H9 (cell line): ENCODE data around the gene WDR5. TPM values are rescaled to one million over a fixed set of nuclear protein-coding genes. Genes with fewer than 3 reads are reported as not detected.

Experiments used
- DNase-seq: peaks from one replicate; pipeline ENCODE4 v3.0.0-alpha.2; 2017
- H2AFZ ChIP-seq: one replicate; pipeline ENCODE4 v1.6.1; 2013; ENCODE audit warnings: mild to moderate bottlenecking, low read length, control low read depth, moderate library complexity
- H2AK5ac ChIP-seq: 2 replicates; pipeline ENCODE4 v1.6.1; 2013; ENCODE audit warnings: low read length, control low read depth, mixed read lengths; ENCODE audit not compliant: insufficient read length
- H2BK120ac ChIP-seq: one replicate; pipeline ENCODE4 v1.6.1; 2013; ENCODE audit warnings: low read depth, mild to moderate bottlenecking, low read length, control low read depth, inconsistent platforms; ENCODE audit not compliant: poor library complexity, severe bottlenecking
- H2BK12ac ChIP-seq: 2 replicates; pipeline ENCODE4 v1.6.1; 2013; ENCODE audit warnings: low read length, control low read depth, mixed read lengths, low read depth; ENCODE audit not compliant: insufficient read length
- H2BK15ac ChIP-seq: 2 replicates; pipeline ENCODE4 v1.6.1; 2013; ENCODE audit warnings: low read depth, low read length, control low read depth
- H2BK20ac ChIP-seq: one replicate; pipeline ENCODE4 v1.6.1; 2013; ENCODE audit warnings: low read depth, mild to moderate bottlenecking, low read length, control low read depth, inconsistent platforms; ENCODE audit not compliant: poor library complexity, severe bottlenecking
- H2BK5ac ChIP-seq: 2 replicates; pipeline ENCODE4 v1.6.1; 2013; ENCODE audit warnings: low read length, control low read depth, mixed read lengths; ENCODE audit not compliant: insufficient read length
- H3K14ac ChIP-seq: 2 replicates; pipeline ENCODE4 v1.6.1; 2013; ENCODE audit warnings: low read length, control low read depth; ENCODE audit not compliant: insufficient read depth
- H3K18ac ChIP-seq: 2 replicates; pipeline ENCODE4 v1.6.1; 2013; ENCODE audit warnings: low read depth, mild to moderate bottlenecking, mixed read lengths, low read length, control low read depth; ENCODE audit not compliant: insufficient read length
- H3K23ac ChIP-seq: 2 replicates; pipeline ENCODE4 v1.6.1; 2013; ENCODE audit warnings: low read length, control low read depth, mixed read lengths, low read depth; ENCODE audit not compliant: insufficient read length
- H3K23me2 ChIP-seq: 2 replicates; pipeline ENCODE4 v1.6.1; 2013; ENCODE audit warnings: low read depth, mild to moderate bottlenecking, mixed read lengths, low read length, control low read depth; ENCODE audit not compliant: insufficient read length, poor library complexity, severe bottlenecking
- H3K27ac ChIP-seq: 2 replicates; pipeline ENCODE4 v1.5.1; 2013; ENCODE audit warnings: low read length, control low read depth, mixed read lengths, low read depth; ENCODE audit not compliant: insufficient read length
- H3K27me3 ChIP-seq: 2 replicates; pipeline ENCODE4 v1.6.1; 2013; ENCODE audit warnings: low read length, control low read depth, inconsistent platforms; ENCODE audit not compliant: insufficient read depth
- H3K4ac ChIP-seq: 2 replicates; pipeline ENCODE4 v1.6.1; 2013; ENCODE audit warnings: low read depth, mild to moderate bottlenecking, control low read depth, inconsistent platforms, low read length, moderate library complexity
- H3K4me1 ChIP-seq: 2 replicates; pipeline ENCODE4 v1.6.1; 2013; ENCODE audit warnings: low read length, control low read depth, inconsistent platforms; ENCODE audit not compliant: insufficient read depth
- H3K4me2 ChIP-seq: 2 replicates; pipeline ENCODE4 v1.6.1; 2013; ENCODE audit warnings: low read length, control low read depth, mixed read lengths; ENCODE audit not compliant: insufficient read length, insufficient read depth
- H3K56ac ChIP-seq: 2 replicates; pipeline ENCODE4 v1.6.1; 2013; ENCODE audit warnings: low read depth, mild to moderate bottlenecking, mixed read lengths, low read length, control low read depth; ENCODE audit not compliant: insufficient read length
- H3K79me1 ChIP-seq: 2 replicates; pipeline ENCODE4 v1.6.1; 2013; ENCODE audit warnings: low read depth, mild to moderate bottlenecking, moderate library complexity, low read length, control low read depth, inconsistent platforms; ENCODE audit not compliant: insufficient read depth, poor library complexity, severe bottlenecking
- H3K79me2 ChIP-seq: 2 replicates; pipeline ENCODE4 v1.6.1; 2013; ENCODE audit warnings: low read length, control low read depth, inconsistent platforms; ENCODE audit not compliant: insufficient read depth
- H3K9ac ChIP-seq: 2 replicates; pipeline ENCODE4 v1.6.1; 2013; ENCODE audit warnings: low read length, control low read depth, mixed read lengths; ENCODE audit not compliant: insufficient read length; ENCODE audit errors: extremely low read depth
- H3K9me3 ChIP-seq: one replicate; pipeline ENCODE4 v1.6.1; 2013; ENCODE audit warnings: low read depth, low read length, inconsistent platforms; ENCODE audit not compliant: control insufficient read depth
- H3T11ph ChIP-seq: one replicate; pipeline ENCODE4 v1.6.1; 2013; ENCODE audit warnings: mild to moderate bottlenecking, low read length, control low read depth, inconsistent platforms
- H4K20me1 ChIP-seq: one replicate; pipeline ENCODE4 v1.6.1; 2013; ENCODE audit not compliant: control insufficient read depth, insufficient read length, insufficient read depth
- H4K5ac ChIP-seq: 2 replicates; pipeline ENCODE4 v1.6.1; 2013; ENCODE audit warnings: low read depth, mild to moderate bottlenecking, mixed read lengths, low read length, control low read depth; ENCODE audit not compliant: insufficient read length
- H4K8ac ChIP-seq: replicated peaks from 2 replicates; pipeline ENCODE4 v1.6.1; 2013; ENCODE audit warnings: low read length, control low read depth, mixed read lengths, low read depth; ENCODE audit not compliant: insufficient read length
- H4K91ac ChIP-seq: 2 replicates; pipeline ENCODE4 v1.6.1; 2013; ENCODE audit warnings: low read depth, mild to moderate bottlenecking, moderate library complexity, mixed read lengths, low read length, control low read depth; ENCODE audit not compliant: insufficient read length
- H3K27ac Mint-ChIP-seq, 3 experiments: 2 replicates in 2 of 3; 3 replicates in 1 of 3; pipeline ENCODE4 v1.8.0; 2020 to 2021; ENCODE audit warnings: mixed read lengths in 3 of 3, mild to moderate bottlenecking in 1 of 3, moderate library complexity in 1 of 3
- H3K27me3 Mint-ChIP-seq: 2 replicates; pipeline ENCODE4 v1.8.0; 2021; ENCODE audit warnings: low read depth, mild to moderate bottlenecking, moderate library complexity, mixed read lengths
- H3K36me3 Mint-ChIP-seq, 3 experiments: 2 replicates in 2 of 3; 3 replicates in 1 of 3; pipeline ENCODE4 v1.8.0; 2020 to 2021; ENCODE audit warnings: low read depth in 3 of 3, mixed read lengths in 3 of 3; ENCODE audit not compliant: insufficient read depth in 1 of 3
- H3K4me1 Mint-ChIP-seq, 2 experiments: 2 replicates each; pipeline ENCODE4 v1.8.0; 2020; ENCODE audit warnings: mixed read lengths in 2 of 2
- H3K4me3 Mint-ChIP-seq, 2 experiments: 2 replicates in 1 of 2; 3 replicates in 1 of 2; pipeline ENCODE4 v1.8.0; 2020 to 2021; ENCODE audit warnings: mild to moderate bottlenecking in 2 of 2, mixed read lengths in 2 of 2, moderate library complexity in 1 of 2
- H3K9me3 Mint-ChIP-seq, 2 experiments: 2 replicates in 1 of 2; 3 replicates in 1 of 2; pipeline ENCODE4 v1.8.0; 2020; ENCODE audit warnings: mild to moderate bottlenecking in 2 of 2, mixed read lengths in 2 of 2, moderate library complexity in 1 of 2
- WGBS: extraction: QIAGEN DNeasy Blood & Tissue Kit; methylation state at CpG from one replicate; pipeline ENCODE4 v1.1.7; 2013; ENCODE audit warnings: missing lambda C conversion rate, low lambda C conversion rate, mixed read lengths; ENCODE audit not compliant: insufficient read length; ENCODE audit errors: extremely low coverage; 5-methylcytosine and 5-hydroxymethylcytosine counted together
- total RNA-seq: library from RNA; stranded (reverse); gene quantifications from 2 replicates; pipeline ENCODE4 v1.2.1, GENCODE V29; 2021
- TF ChIP-seq, protein P1 (sequence below): fragments of 200-600 bp; sonication (generic); conservative IDR thresholded peaks from 3 replicates; pipeline ENCODE4 v1.8.0; 2021; ENCODE audit warnings: antibody characterized with exemption, mild to moderate bottlenecking

The WDR5 gene
- total RNA-seq, 1 experiment from 2014 or later: 72.3 TPM

- Histone ChIP-seq H2AK5ac (no peak overlapping the region), H3K4me2 (no peak overlapping the region)
Measured at GRCh38 chr9:134175808-134176598, 40.1 kb downstream of the WDR5 start.

More at GRCh38 chr9:134175808-134176598, 40.1 kb downstream of the WDR5 start:
- no peak overlapping the region; a peak in 1 of 7 replicates for H3K27ac Mint-ChIP-seq
- TF ChIP-seq, protein P1, sequence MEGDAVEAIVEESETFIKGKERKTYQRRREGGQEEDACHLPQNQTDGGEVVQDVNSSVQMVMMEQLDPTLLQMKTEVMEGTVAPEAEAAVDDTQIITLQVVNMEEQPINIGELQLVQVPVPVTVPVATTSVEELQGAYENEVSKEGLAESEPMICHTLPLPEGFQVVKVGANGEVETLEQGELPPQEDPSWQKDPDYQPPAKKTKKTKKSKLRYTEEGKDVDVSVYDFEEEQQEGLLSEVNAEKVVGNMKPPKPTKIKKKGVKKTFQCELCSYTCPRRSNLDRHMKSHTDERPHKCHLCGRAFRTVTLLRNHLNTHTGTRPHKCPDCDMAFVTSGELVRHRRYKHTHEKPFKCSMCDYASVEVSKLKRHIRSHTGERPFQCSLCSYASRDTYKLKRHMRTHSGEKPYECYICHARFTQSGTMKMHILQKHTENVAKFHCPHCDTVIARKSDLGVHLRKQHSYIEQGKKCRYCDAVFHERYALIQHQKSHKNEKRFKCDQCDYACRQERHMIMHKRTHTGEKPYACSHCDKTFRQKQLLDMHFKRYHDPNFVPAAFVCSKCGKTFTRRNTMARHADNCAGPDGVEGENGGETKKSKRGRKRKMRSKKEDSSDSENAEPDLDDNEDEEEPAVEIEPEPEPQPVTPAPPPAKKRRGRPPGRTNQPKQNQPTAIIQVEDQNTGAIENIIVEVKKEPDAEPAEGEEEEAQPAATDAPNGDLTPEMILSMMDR: no peak
- H3K9me3 ChIP-seq: no peaks in the 10 kb centered on the region
- H3T11ph ChIP-seq: no peak overlapping the region
- no peak overlapping the region for H3K56ac ChIP-seq
- no peak overlapping the region for H4K5ac ChIP-seq
- no peaks in the 10 kb centered on the region for H4K20me1 ChIP-seq
- DNase-seq: no peak
- no peak overlapping the region for H2AFZ ChIP-seq
- H2BK20ac ChIP-seq: no peak overlapping the region
- no peaks in the 10 kb centered on the region for H3K23me2 ChIP-seq
- H3K36me3 Mint-ChIP-seq: no peaks in the 10 kb centered on the region
- no peak overlapping the region for H3K18ac ChIP-seq
- H4K8ac ChIP-seq: no peak overlapping the region
- H3K27ac ChIP-seq: no peak overlapping the region
- H3K14ac ChIP-seq: no peak overlapping the region
- H2BK15ac ChIP-seq: no peak overlapping the region
- H2BK12ac ChIP-seq: no peak overlapping the region
- H3K9me3 Mint-ChIP-seq: no peaks in the 10 kb centered on the region
- H3K4me1 ChIP-seq: no peaks in the 10 kb centered on the region
- peaks cover 3 to 12% of the 10 kb centered on the region in 2 experiments; a peak in 3 of 4 replicates for H3K4me1 Mint-ChIP-seq
- H3K9ac ChIP-seq: no peak overlapping the region
- no peak overlapping the region for H3K4ac ChIP-seq
- H2BK120ac ChIP-seq: no peak overlapping the region
- no CpG with 5 or more reads among the region's 35 CpGs for WGBS
- no peak overlapping the region for H2BK5ac ChIP-seq
- H3K4me3 Mint-ChIP-seq: no peak overlapping the region
- H3K27me3 ChIP-seq: no peaks in the 10 kb centered on the region
- no peak overlapping the region for H3K23ac ChIP-seq
- H4K91ac ChIP-seq: no peak overlapping the region
- H3K79me2 ChIP-seq: no peaks in the 10 kb centered on the region
- H3K79me1 ChIP-seq: no peaks in the 10 kb centered on the region
- H3K27me3 Mint-ChIP-seq: peaks cover 5% of the 10 kb centered on the region
